PC-3 (cell line): Measurements from ENCODE around the gene DNM1.

Experiments used
- CTCF ChIP-seq: fragments of 300-600 bp; sonication (generic); conservative IDR thresholded peaks from 2 replicates; pipeline ENCODE4 v1.5.1; 2017; ENCODE audit warnings: antibody characterized with exemption, low read depth, mild to moderate bottlenecking, low read length
- EZH2 ChIP-seq: fragments of 300-600 bp; sonication (generic); IDR thresholded peaks from one replicate; pipeline ENCODE4 v1.6.1; 2017; ENCODE audit warnings: antibody characterized with exemption, mild to moderate bottlenecking, low read length; ENCODE audit not compliant: unreplicated experiment
- EZH2phosphoT487 ChIP-seq: fragments of 300-600 bp; sonication (generic); IDR thresholded peaks from 2 replicates; pipeline ENCODE4 v1.6.1; 2018; ENCODE audit warnings: mild to moderate bottlenecking, antibody characterized with exemption, low read length, borderline replicate concordance

GRCh38 chr9:128162215-128163026 lies 40.8 kb upstream of the DNM1 start:
- TF ChIP-seq CTCF (no peak), EZH2 (no peak), EZH2phosphoT487 (no peak)
